Right atrium auricular region (tissue), 2 donors: Measurements from ENCODE around the gene RTN4. TPM values are rescaled to one million over a fixed set of nuclear protein-coding genes. Genes with fewer than 3 reads are reported as not detected.

Experiments
- DNase-seq: peaks from one replicate; pipeline ENCODE4 v3.0.0-alpha.2; 2019; ENCODE audit warnings: low spot score
- H3K27ac ChIP-seq, 2 donors: fragments of 200-600 bp; sonication (generic); 1 replicate in 1 of 2; 2 replicates in 1 of 2; pipeline ENCODE4 v1.5.1; 2016 to 2019
- H3K27me3 ChIP-seq, 2 donors: fragments of 200-600 bp; sonication (generic); one replicate each; pipeline versions ENCODE4 v1.5.1 to v1.6.0; 2017 to 2019
- H3K36me3 ChIP-seq: fragments of 200-600 bp; sonication (generic); one replicate; pipeline ENCODE4 v1.5.1; 2016
- H3K4me1 ChIP-seq, 2 donors: fragments of 200-600 bp; sonication (generic); one replicate each; pipeline versions ENCODE4 v1.5.1 to v1.6.0; 2017 to 2019
- H3K4me3 ChIP-seq, 2 donors: fragments of 200-600 bp; sonication (generic); 1 replicate in 1 of 2; 2 replicates in 1 of 2; pipeline ENCODE4 v1.5.1; 2017 to 2019; ENCODE audit warnings: mild to moderate bottlenecking in 1 of 2, moderate library complexity in 1 of 2
- H3K9me3 ChIP-seq, 2 donors: fragments of 200-600 bp; sonication (generic); one replicate each; pipeline ENCODE4 v1.5.1; 2019
- total RNA-seq, 2 donors: library from RNA; depleted of rRNA; stranded (reverse); fragments of >200 nt; gene quantifications; one replicate each; pipeline ENCODE4 v1.1.0, GENCODE V29; 2016
- TF ChIP-seq, protein P1 (sequence below), 2 donors: fragments of 200-600 bp; sonication (generic); IDR thresholded peaks; one replicate each; pipeline ENCODE4 v1.5.1; 2019; ENCODE audit warnings: antibody characterized with exemption in 2 of 2

RTN4 gene
- total RNA-seq, 2 donors from 2014 or later: 152 to 203 TPM

- Histone ChIP-seq H3K27ac (no peak overlapping the region), H3K27me3 (no peaks in the 10 kb centered on the region), H3K4me1 (peaks cover 0 to 9% of the 10 kb centered on the region in 2 donors), H3K36me3 (no peaks in the 10 kb centered on the region), H3K9me3 (no peaks in the 10 kb centered on the region), H3K4me3 (no peak overlapping the region)
- DNase-seq: no peak
- TF ChIP-seq, protein P1, sequence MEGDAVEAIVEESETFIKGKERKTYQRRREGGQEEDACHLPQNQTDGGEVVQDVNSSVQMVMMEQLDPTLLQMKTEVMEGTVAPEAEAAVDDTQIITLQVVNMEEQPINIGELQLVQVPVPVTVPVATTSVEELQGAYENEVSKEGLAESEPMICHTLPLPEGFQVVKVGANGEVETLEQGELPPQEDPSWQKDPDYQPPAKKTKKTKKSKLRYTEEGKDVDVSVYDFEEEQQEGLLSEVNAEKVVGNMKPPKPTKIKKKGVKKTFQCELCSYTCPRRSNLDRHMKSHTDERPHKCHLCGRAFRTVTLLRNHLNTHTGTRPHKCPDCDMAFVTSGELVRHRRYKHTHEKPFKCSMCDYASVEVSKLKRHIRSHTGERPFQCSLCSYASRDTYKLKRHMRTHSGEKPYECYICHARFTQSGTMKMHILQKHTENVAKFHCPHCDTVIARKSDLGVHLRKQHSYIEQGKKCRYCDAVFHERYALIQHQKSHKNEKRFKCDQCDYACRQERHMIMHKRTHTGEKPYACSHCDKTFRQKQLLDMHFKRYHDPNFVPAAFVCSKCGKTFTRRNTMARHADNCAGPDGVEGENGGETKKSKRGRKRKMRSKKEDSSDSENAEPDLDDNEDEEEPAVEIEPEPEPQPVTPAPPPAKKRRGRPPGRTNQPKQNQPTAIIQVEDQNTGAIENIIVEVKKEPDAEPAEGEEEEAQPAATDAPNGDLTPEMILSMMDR (IDR thresholded peaks at IDR 0.05): no peak
Observed at GRCh38 chr2:54948120-54948519, 102.1 kb downstream of the RTN4 start.

DNA sequence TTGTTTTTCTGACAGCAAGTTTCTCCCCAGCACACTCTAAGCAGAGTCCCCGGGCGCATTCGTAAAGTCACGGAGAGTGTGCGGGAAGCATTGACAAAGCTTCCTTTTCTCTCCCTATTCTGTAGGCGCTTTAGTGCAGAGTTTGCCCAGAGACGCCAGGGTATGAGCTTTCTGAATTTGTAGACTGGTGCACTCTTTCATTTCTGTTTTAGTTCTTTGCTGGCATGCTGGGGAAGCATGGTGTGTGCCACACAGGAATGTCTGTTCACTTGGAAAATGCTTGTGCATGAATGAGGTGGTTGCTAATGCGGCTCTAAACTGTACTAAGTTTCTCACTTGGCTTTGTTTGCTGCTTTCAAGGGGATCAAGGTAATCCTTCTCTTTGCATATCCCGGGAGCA lies 102.6 kb downstream of the RTN4 start:
- no peaks in the 10 kb centered on the region for H3K36me3 ChIP-seq
- no peak overlapping the region for H3K27ac ChIP-seq
- no peak for DNase-seq
- H3K9me3 ChIP-seq: no peaks in the 10 kb centered on the region
- peaks cover 0 to 9% of the 10 kb centered on the region in 2 donors for H3K4me1 ChIP-seq
- TF ChIP-seq, protein P1 (IDR thresholded peaks at IDR 0.05): no peak
- H3K27me3 ChIP-seq: no peaks in the 10 kb centered on the region
- no peak overlapping the region for H3K4me3 ChIP-seq

GRCh38 chr2:54947136-54947535 lies 103.1 kb downstream of the RTN4 start:
- no peak overlapping the region for H3K4me3 ChIP-seq
- TF ChIP-seq, protein P1 (IDR thresholded peaks at IDR 0.05): no peak
- peaks cover 0 to 9% of the 10 kb centered on the region in 2 donors for H3K4me1 ChIP-seq
- no peaks in the 10 kb centered on the region for H3K27me3 ChIP-seq
- no peaks in the 10 kb centered on the region for H3K9me3 ChIP-seq
- H3K27ac ChIP-seq: no peak overlapping the region
- no peak for DNase-seq
- no peaks in the 10 kb centered on the region for H3K36me3 ChIP-seq

- Histone ChIP-seq H3K36me3 (no peaks in the 10 kb centered on the region), H3K27ac (peak overlapping the region; percentile 41 to 45), H3K4me1 (peaks cover 0 to 9% of the 10 kb centered on the region in 2 donors), H3K4me3 (no peak overlapping the region), H3K9me3 (no peaks in the 10 kb centered on the region), H3K27me3 (no peaks in the 10 kb centered on the region)
- no peak for DNase-seq
- TF ChIP-seq, protein P1 (IDR thresholded peaks at IDR 0.05): no peak
Observed at GRCh38 chr2:54946220-54946805, 103.9 kb downstream of the RTN4 start.

DNA sequence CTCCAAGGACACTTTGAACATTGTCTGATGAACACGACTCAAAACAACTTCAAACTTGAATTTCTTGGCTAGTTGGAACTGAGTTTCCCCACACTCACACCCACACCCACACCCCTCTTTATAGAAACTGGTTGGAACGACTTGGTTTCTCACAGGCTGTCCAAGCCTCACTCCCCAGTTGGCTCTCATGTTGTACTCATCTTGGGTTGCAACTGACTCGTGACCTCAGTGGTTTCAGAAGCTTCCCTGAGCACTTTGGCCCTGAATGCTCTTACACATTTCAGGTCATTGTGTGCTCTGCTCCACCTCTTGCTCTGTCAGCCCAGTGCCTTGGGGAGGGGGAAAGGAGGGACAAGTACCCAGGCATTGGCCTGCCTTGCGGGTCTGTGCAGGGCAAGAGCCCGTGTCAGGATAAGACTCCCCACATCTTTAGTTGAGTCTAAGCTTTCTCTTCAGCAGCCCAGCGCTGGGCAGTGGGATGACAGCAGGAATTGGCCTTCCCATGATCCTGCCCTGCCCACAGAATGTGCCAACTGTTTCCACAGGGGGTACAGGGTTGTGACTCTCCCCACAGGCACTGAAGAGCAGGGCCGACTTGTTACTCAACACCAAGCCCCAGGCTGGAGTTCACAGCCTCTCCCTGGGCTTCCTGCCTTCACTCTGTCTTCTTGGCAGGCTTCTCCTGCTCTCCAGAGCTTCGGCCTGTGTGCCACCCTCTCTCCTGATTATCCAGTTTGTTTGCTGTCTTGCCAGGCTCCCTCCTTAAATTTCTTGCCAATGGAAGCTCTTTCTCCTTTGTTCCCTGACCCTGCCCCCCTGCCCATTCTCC lies 104.6 kb downstream of the RTN4 start:
- H3K4me3 ChIP-seq: no peak overlapping the region
- no peaks in the 10 kb centered on the region for H3K36me3 ChIP-seq
- TF ChIP-seq, protein P1 (IDR thresholded peaks at IDR 0.05): no peak
- peaks cover 0 to 9% of the 10 kb centered on the region in 2 donors for H3K4me1 ChIP-seq
- H3K9me3 ChIP-seq: no peaks in the 10 kb centered on the region
- no peaks in the 10 kb centered on the region for H3K27me3 ChIP-seq
- peak; percentile 87 for DNase-seq
- H3K27ac ChIP-seq: peak overlapping the region; percentile 41 to 45
